ENCODE measurements around the gene PAN2. TPM values are rescaled to one million over a fixed set of nuclear protein-coding genes. Genes with fewer than 3 reads are reported as not detected.

Gene PAN2
- total RNA-seq, 1 donor from 2014 or later = 15.4 TPM

- H3K4me3 Mint-ChIP-seq (ENCODE audit: unreplicated experiment) = no peak overlapping the region
- Histone ChIP-seq H3K79me2 (ENCODE audit: insufficient read depth, low read length) (no peaks in the 10 kb centered on the region), H2AFZ (ENCODE audit: low read depth, low read length) (no peak overlapping the region), H3K9me3 (ENCODE audit: insufficient read depth, low read depth, low read length) (no peaks in the 10 kb centered on the region), H3K9ac (ENCODE audit: low read length) (no peak overlapping the region), H3K36me3 (ENCODE audit: insufficient read depth, low read length) (no peaks in the 10 kb centered on the region), H3K4me2 (ENCODE audit: low read length) (no peak overlapping the region), H3K27me3 (ENCODE audit: insufficient read depth, low read length) (no peaks in the 10 kb centered on the region), H3K4me1 (ENCODE audit: insufficient read depth, low read length) (no peaks in the 10 kb centered on the region), H4K20me1 (ENCODE audit: insufficient read depth, low read length) (no peaks in the 10 kb centered on the region), H3K4me3 (ENCODE audit: insufficient read depth, low read depth, low read length) (no peak overlapping the region), H3K27ac (ENCODE audit: low read depth, low read length) (no peak overlapping the region)
- no peak for FAIRE-seq
- peaks cover 6% of the 10 kb centered on the region for H3K9me3 Mint-ChIP-seq (ENCODE audit: unreplicated experiment)
- DNase-seq (ENCODE audit: low read depth) = no peak
- TF ChIP-seq CTCF (IDR thresholded peaks at IDR 0.05; ENCODE audit: insufficient read depth, low read depth, low read length) (no peak), EZH2 (IDR thresholded peaks at IDR 0.05; ENCODE audit: insufficient read depth, low read length) (no peak)
- H3K36me3 Mint-ChIP-seq (ENCODE audit: low read depth, unreplicated experiment) = no peaks in the 10 kb centered on the region
- H3K4me1 Mint-ChIP-seq (ENCODE audit: low read depth, unreplicated experiment) = no peaks in the 10 kb centered on the region
- no peaks in the 10 kb centered on the region for H3K27me3 Mint-ChIP-seq (ENCODE audit: low read depth, unreplicated experiment)
- no peak overlapping the region for H3K27ac Mint-ChIP-seq (ENCODE audit: unreplicated experiment)
Observed at GRCh38 chr12:56374726-56375597, 41.2 kb upstream of the PAN2 start.

- no peaks in the 10 kb centered on the region for H3K27me3 Mint-ChIP-seq (ENCODE audit: low read depth, unreplicated experiment)
- no peak overlapping the region for H3K27ac Mint-ChIP-seq (ENCODE audit: unreplicated experiment)
- no peaks in the 10 kb centered on the region for H3K36me3 Mint-ChIP-seq (ENCODE audit: low read depth, unreplicated experiment)
- H3K27ac ChIP-seq (ENCODE audit: low read depth, low read length) = no peak overlapping the region
- H4K20me1 ChIP-seq (ENCODE audit: insufficient read depth, low read length) = no peaks in the 10 kb centered on the region
- H2AFZ ChIP-seq (ENCODE audit: low read depth, low read length) = no peak overlapping the region
- no peak overlapping the region for H3K4me2 ChIP-seq (ENCODE audit: low read length)
- H3K4me1 Mint-ChIP-seq (ENCODE audit: low read depth, unreplicated experiment) = no peaks in the 10 kb centered on the region
- no peak overlapping the region for H3K9ac ChIP-seq (ENCODE audit: low read length)
- H3K36me3 ChIP-seq (ENCODE audit: insufficient read depth, low read length) = no peaks in the 10 kb centered on the region
- no peak overlapping the region for H3K4me3 Mint-ChIP-seq (ENCODE audit: unreplicated experiment)
- H3K4me1 ChIP-seq (ENCODE audit: insufficient read depth, low read length) = no peaks in the 10 kb centered on the region
- peaks cover 6% of the 10 kb centered on the region for H3K9me3 Mint-ChIP-seq (ENCODE audit: unreplicated experiment)
- no peaks in the 10 kb centered on the region for H3K79me2 ChIP-seq (ENCODE audit: insufficient read depth, low read length)
- H3K9me3 ChIP-seq (ENCODE audit: insufficient read depth, low read depth, low read length) = no peaks in the 10 kb centered on the region
- FAIRE-seq = no peak
- no peak for DNase-seq (ENCODE audit: low read depth)
- no peak overlapping the region for H3K4me3 ChIP-seq (ENCODE audit: insufficient read depth, low read depth, low read length)
- no peak for TF ChIP-seq EZH2 (IDR thresholded peaks at IDR 0.05; ENCODE audit: insufficient read depth, low read length)
- H3K27me3 ChIP-seq (ENCODE audit: insufficient read depth, low read length) = no peaks in the 10 kb centered on the region
Observed at GRCh38 chr12:56373515-56373914, 39.7 kb upstream of the PAN2 start.

- no peak for TF ChIP-seq CTCF (IDR thresholded peaks at IDR 0.05; ENCODE audit: insufficient read depth, low read depth, low read length)
- no peak for TF ChIP-seq EZH2 (IDR thresholded peaks at IDR 0.05; ENCODE audit: insufficient read depth, low read length)
- Histone ChIP-seq H3K79me2 (ENCODE audit: insufficient read depth, low read length) (no peaks in the 10 kb centered on the region), H3K36me3 (ENCODE audit: insufficient read depth, low read length) (no peaks in the 10 kb centered on the region), H3K4me1 (ENCODE audit: insufficient read depth, low read length) (no peaks in the 10 kb centered on the region), H3K4me3 (ENCODE audit: insufficient read depth, low read depth, low read length) (no peak overlapping the region), H3K4me2 (ENCODE audit: low read length) (no peak overlapping the region), H3K9ac (ENCODE audit: low read length) (no peak overlapping the region), H2AFZ (ENCODE audit: low read depth, low read length) (no peak overlapping the region), H3K9me3 (ENCODE audit: insufficient read depth, low read depth, low read length) (no peaks in the 10 kb centered on the region), H3K27me3 (ENCODE audit: insufficient read depth, low read length) (no peaks in the 10 kb centered on the region), H4K20me1 (ENCODE audit: insufficient read depth, low read length) (no peaks in the 10 kb centered on the region), H3K27ac (ENCODE audit: low read depth, low read length) (no peak overlapping the region)
- DNase-seq (ENCODE audit: low read depth) = no peak
- Mint-ChIP-seq H3K9me3 (ENCODE audit: unreplicated experiment) (no peaks in the 10 kb centered on the region), H3K36me3 (ENCODE audit: low read depth, unreplicated experiment) (no peaks in the 10 kb centered on the region), H3K4me3 (ENCODE audit: unreplicated experiment) (no peak overlapping the region), H3K27ac (ENCODE audit: unreplicated experiment) (no peak overlapping the region), H3K4me1 (ENCODE audit: low read depth, unreplicated experiment) (no peaks in the 10 kb centered on the region), H3K27me3 (ENCODE audit: low read depth, unreplicated experiment) (no peaks in the 10 kb centered on the region)
- no peak for FAIRE-seq
Observed at GRCh38 chr12:56366948-56367347, 33.1 kb upstream of the PAN2 start.
